CD4-positive, alpha-beta T cell treated with Interferon gamma for 1 hour (primary cell): ENCODE results near the gene PLCB4.

Experiments
- DNase-seq: peaks from one replicate; pipeline ENCODE4 v3.0.0-alpha.2; 2020

PLCB4 gene

DNA sequence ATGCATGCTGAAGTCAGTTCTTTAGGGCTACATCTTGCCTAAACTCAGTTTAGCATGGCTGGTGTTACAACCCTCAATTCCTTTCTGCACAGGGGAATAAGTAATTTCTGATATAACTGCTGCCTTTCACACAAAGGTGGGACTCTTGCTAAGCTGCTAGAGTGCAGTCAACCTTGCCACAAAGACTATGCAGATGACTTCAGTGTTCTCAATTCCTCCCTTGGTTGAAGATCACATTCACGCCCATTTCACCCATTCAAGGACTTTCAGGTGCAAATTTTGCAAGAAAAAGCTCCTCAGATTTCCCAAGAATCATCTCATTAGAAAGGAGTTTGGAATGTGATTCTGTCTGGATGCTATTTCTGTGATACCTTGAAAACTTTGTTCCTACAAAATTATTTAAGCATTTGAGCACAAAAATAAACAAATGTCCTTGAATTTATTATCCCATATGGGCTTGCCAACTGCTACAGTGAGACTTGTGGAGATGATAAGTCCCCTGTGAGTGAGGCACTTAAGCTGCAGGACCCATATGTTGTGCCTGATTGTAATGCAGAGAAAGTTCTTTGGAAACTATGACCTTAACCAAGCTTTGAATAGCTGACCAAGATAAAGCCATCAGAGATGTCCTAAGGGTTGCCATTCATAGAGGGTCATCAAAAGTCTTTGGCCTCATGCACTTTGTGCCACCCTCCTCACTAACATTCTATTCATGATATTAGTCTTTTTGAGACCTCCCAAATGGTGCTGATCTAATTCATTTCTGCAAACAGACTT is 111.8 kb downstream of the PLCB4 start:
- DNase-seq = no peak

DNA sequence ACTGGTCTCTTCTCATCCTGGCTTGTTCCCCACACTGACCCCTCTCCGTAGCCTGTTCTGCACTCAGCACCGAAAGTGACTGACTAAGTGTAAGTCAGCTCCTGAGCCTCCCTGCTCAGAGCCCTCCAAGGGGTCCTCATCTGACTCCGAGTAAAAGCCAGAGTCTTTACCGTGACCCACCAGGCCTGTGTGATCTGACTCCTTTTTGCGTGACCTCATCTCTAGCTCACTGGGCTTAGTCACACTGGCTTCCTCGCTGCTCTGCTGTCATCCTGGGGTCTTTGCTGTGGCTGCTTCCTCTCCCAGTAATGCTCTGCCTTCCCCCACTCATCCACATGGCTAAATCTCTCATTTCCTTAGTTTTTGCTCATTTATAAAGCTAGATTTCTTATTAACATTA is 116.6 kb downstream of the PLCB4 start:
- no peak for DNase-seq

DNA sequence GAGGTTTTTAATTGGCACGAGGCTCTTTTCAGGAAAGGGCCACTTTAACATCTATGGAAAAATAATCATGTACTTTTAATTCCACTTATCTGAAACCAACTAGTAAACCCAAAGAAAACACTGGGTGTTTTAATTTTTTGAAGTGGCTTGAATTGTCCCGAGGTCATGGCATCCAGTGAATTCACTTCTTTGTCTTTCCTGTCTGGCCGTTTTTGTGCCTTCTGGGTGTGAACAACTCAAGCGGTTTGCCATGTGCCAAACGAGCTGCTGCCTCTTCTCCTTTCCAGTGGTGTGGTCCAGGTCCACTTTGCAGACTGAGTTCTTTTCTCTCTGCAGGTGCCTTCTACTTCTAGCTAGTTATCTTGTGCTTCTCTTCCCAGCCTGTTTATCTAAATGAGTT is 117.5 kb downstream of the PLCB4 start:
- no peak for DNase-seq

DNA sequence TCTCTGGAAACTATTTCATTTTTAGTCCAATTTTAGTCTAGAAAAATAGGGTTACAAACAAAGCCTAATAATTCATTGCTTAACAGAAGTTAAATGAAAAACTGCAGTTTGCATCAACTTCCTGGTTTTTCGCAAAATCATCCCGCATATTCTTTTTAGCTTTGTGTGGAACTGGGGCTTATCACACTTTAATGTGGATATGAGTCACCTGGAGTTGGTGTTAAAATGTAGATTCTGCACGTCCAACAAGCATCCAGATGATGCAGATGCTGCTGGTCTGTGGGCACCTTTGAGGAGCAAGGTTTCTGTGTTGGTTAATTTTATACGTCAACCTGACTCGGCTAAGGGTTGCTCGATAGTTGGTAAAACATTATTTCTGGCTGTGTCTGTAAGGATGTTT is 126.1 kb downstream of the PLCB4 start:
- DNase-seq = no peak

DNA sequence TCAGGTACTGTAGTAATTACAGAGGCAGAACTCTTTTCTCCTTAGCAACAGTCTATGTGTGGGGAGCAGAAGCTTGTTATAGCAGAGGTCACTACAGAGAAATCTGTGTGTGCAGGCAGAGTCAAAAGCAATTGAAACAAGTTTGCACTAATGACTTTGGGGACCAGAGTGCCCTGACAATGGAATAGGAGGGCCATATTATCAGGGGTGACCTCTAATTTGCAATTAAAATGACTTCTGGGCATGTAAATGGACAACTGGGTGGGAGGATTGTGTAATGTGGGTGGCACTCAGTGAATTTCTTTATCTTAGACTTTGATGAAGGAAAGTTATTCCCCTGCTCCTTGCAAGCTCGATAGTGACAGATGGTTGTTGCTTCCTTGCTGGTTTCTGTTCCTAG is 127.2 kb downstream of the PLCB4 start:
- DNase-seq = no peak

DNA sequence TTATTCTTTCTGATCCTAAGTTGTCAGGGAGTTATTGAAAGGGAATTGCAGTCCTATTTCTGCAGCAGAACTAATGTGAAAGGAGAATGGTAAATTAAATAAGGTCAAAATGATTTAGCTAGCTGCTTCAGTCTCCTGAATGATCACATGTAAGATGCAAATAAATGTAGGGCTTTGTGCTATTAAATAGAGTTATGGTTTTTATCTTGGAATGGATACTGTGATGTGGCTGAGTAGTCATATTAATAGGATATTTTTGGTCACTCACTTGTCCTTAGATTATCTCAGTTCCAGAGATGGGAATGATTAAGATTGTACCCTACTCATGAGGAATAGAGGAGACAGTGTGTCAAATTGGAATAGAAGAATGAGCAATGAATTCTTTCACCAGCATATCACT is 129.6 kb downstream of the PLCB4 start:
- no peak for DNase-seq

DNA sequence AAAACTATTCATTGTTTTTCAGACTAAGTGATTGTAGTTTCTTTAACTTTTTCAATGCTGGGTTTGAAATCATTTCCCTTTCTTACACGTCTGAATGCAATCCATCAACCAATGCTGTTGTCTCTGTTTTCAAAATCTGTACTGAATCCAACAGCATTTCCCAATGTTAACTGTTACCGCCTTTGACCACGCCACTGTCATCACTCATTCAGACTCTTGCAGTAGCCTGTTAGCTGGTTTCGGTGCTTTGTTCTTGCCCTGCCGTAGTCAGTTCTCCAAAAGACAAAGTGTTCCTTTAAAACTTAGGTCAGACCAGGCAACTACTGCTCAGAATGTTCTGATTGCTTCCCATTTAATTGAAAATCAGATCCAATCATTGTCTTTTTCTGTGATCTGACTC is 131.3 kb downstream of the PLCB4 start:
- DNase-seq = no peak

DNA sequence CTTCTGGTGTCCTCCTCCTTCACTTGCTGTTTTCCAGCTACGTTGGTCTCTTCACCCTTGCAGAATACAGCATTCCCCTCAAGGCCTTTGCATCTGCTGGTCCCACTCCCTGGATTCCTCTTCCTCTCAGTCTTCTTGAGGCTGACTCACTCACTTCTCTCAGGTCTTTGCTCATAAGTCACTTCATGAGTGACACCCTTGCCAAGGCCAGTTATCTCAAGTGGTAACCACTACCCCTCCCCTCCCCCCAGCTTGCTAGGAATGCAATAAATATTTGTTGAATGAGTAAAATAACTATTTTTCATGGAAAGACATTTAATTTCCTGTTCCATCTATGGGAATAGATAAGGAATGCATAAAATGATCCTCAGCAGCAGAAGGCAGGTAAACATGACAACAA is 131.7 kb downstream of the PLCB4 start:
- DNase-seq = no peak

DNA sequence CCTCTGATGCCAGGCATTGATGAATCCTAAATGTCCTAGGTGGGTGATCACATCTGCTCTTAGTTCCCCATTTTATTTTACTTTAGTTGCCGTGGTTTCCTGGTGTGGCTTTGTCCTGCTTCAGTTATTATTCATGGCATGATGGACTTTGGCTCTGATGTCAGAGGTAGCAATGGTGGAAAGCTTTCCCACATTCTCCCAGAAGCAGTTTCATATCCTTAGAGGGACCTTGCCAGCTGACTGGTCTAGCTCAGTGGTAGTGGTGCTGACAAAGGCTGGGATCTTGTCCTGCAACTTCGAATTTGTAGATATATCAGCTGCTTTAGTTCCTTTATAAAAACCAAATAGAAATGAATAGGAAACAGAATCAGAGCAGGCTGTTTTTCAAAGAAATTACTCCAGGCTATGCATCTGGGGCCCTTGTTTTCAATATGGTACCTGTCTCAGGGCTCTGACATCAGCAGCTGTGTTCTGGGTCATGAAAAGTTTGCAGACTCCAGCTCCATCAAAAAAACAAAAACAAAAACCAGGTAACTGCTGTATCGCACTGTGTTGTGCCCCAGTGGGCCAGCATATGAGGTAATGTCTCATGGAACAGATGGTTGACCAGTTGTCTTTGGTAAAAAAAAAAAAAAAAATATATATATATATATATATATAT is 133.7 kb downstream of the PLCB4 start:
- no peak for DNase-seq

DNA sequence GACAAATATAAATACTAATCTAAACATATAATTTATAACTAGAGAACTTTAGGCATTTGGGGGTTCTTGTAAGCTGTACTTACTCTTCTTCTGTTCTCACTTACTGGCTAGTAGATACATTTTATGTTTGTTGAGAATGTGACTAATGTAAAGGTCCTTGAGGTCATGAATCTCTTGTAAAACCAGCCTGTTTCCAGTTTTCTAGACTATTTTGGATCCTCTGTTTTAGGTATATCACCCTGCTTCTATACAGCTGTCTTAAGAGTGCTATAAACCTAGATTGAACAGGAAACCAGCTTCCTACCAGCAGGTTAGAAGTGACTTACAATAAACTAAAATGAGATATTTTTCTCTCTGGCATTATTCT is 134.2 kb downstream of the PLCB4 start:
- DNase-seq = no peak

DNA sequence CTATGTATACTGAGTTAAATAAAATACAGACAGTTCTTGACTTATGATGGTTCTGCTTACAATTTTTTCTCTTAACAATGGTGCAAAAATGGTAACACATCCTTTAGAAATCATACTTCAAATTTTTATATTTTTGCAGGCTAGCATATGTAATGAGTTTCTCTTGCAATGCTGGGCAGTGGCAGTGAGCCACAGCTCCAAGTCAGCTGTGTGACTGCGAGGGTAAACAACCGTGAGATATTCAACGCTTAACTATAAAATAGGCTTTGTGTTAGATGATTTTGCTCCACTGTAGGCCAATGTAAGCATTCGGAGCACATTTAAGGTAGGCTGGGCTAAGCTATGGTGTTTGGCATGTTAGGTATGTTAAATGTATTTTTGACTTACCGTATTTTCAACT is 136.1 kb downstream of the PLCB4 start:
- no peak for DNase-seq

DNA sequence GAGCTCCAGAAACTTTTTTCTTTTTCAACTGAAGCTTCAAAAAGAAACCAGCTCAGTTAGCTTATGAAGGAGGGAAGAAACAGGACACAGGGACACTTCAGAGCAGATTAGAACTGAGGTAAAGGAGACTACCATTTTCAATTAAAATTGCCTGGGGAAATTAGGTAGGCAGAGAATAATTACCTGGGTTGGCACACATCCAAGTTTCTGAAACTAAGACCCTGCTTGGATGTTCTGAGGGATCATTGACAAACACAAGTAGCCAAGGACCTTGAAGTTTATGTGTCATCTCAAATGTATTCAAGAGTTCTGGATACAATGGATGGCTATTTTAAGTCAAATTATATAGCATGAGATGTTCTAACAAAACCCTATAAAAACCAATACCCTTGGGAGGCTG is 137.6 kb downstream of the PLCB4 start:
- DNase-seq = no peak

DNA sequence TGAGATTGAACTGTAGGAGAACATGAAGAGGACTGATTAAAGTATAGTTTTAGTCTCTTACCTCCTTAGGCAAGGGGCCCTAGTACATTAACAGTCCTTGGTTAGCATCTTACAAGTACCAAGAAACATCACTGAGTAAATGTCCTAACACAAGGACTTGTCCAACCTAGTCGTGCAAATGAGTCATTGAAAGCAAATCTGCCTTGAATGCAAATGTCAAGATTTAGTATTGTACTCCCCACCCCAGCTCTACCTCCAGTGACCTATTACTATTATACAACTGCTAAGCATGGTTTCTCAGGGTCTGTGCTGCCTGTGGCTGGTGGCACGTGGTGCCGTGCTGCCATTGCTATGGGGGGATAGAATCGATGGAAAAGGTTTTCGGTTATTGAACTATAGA is 138.4 kb downstream of the PLCB4 start:
- no peak for DNase-seq

DNA sequence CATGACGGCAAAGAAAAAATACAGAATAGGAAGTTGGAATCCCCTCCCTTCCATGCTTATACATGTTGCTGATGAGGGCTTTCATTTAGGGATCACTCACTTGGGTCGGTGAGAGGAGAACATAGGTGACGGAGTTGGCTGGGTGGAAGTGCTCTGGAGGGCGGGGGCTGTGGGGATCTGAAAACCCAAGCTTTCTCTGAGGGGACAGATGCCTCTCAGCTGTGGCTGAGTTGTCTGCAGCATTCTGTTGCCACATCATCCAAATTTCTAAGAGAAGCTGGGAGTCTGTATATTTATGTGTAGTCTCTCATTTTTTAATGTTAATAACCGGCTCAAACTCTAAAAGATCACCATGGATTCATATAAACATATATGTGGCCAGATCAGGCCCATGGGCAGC is 141.5 kb downstream of the PLCB4 start:
- DNase-seq = no peak

DNA sequence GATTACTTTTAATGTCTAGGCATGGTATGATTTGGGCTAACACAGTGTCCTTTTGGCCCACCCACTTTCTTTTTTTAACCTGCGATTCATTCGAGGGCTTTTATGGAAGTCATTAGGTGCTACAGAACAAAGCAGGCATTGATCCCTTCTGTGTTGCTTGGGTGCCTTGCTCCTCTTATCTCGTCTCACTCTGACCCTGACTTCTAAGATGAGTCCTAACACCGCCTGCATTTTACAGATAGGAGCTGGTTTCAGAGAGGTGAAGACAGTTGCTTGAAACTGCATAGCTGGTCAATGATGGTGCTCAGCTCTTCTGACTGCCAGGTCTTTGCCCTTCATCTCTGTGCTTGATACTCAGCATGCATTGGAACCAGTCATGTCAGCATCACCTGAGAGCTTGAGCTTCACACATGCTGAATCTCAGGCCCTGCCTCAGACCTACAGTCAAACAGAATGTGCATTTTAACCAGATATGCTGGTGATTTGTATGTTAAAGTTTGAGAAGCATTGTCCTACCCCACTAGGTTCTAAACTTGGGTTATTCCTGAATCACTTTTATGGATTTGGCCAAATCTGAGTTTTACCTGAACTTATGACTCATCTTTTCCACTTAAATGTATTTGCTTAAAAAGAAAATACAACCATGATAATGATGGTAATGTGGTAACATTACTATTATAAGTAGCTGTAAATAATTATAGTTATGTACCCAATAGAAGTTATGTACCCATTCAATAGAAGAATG is 142.3 kb downstream of the PLCB4 start:
- no peak for DNase-seq

DNA sequence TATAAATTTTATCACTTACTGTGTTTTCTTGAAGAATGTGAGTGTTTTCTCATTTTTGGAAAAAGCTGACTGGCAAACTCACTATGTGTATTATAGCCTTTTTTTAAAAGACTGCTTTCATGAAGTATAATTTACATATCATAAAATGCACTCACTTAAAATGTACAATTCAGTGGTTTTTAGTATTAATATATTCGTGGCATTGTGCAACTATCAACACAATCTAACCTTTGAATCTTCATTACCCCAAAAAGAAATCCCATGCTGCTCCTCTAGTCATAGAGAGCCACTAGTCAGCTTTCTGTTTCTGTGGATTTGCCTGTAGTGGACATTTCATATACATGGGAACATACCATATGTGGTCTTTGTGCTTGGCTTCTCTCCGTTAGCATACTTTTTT is 143.8 kb downstream of the PLCB4 start:
- DNase-seq = no peak

DNA sequence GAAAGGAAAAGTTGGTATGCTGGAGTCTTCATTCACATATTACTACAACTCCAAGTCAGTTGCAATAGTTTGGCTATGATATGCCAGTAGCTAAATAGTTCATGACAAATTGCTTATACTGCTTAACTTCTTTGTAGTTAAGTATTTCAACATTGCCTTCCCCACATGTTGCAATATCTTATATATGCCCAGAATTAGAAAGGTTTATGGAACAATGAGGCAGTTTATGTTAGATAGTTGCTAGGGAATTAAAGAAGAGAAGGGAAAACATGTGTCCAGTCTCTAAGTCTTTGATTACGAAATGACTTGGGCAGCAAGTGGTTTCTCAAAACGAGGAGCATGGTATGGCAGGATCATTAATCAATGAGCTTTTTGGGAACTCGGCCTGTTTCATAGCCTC is 145.8 kb downstream of the PLCB4 start:
- no peak for DNase-seq

DNA sequence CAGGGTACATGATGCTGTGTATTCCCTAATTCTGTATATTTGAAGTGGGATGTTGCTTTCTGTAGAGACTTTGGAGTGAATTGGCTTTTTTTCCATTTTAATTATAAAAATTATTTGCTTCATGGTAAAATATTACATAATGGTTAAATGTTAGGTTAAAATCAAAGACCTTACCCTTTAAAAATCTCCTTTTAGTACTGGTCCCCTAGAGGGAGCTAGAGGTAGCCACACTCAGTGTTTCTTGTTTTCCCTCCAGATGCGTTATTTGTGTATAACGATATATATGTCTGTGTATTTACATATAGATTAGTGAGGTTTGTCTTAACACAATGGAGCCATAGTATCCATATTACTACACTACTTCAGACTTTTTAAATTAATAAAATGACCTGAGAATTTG is 146.7 kb downstream of the PLCB4 start:
- DNase-seq = no peak

DNA sequence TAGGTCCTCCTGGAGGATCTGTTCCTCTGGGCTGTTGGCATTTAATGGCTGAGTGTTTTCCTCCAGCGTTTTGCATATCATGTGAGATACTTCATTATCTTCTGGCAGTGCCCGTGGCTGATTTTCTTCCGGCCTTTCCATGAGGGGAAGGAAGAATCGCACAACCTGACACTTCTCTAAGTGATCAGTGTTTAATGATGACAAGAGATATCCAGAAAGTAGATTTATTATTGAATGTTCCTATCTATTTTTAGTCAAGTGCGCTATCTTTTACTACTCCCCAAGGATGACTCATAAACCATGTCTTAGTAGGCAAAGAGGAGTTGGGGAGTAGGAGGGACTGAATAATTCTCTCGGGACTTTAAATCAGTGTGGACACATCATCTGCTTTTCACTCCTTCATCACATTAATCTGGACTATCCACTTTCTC is 149.7 kb downstream of the PLCB4 start:
- no peak for DNase-seq

DNA sequence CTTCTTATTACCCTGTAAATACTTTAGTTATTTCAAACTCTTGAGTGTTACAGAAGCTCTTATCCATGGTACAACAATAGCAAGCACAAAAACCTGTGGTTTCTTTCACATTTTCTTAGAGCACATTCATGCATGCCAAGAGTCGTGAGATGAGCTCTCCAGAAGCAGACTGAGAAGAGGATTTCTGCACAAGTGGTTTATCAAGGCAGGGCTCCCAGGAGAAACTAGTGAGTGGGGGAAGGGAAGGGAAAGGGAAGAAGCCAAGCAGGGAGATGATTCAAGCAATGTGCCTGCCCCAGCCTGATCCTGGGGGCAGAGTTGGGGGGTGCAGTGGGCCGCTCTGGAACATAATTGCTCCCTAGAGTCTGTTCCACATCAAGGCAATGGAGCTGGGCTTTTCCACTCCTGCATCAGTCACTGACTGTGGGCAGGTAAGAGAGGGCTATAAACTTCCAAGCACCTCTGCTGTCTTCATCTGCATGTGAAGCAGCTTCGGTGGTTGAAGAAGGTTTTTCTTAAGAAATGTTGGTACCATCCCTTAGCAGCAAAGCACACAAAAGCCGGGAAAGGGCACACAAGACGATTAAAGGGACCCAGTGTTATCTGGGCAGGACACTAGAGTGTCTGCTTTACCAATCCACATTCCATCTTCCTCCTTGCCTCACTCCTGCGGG is 152.1 kb downstream of the PLCB4 start:
- no peak for DNase-seq

DNA sequence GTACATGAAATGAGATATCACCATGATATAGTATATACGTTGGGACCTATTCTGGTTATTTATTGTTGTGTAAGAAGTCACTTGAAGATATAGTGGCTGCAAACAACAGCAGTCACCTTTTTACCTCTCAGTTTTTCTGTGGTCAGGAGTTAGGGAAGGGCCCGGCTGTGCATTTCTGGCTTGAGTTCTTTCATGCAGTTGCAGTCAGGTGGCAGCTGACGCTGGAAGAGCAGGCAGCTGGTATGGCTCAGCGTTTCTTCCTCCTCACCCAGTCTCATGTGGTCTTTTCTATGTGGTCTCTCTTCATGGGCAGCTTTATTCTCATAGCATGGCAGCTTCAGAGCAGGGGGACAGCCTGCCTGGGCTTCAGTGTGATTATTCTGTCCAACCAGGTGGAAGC is 154.4 kb downstream of the PLCB4 start:
- DNase-seq = no peak

DNA sequence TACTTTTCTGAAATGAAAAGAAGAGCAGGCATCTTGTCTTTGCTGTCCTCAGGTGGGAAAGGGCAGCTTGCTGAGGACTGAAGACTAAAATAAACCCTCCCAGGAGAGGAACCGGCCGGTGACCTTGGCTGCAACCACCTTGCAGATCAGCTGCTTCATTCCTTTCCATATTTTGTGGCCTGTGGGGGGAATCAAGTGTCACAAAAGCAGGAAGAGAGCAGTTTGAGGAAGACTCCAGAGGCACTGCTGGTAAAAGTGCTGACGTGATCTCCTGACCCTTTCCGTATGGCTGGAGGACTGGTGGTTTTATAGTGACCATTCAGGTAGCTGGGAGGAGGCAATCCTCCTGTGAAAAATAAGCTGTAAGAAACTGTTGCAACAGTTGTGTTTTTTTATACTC is 157.0 kb downstream of the PLCB4 start:
- no peak for DNase-seq

DNA sequence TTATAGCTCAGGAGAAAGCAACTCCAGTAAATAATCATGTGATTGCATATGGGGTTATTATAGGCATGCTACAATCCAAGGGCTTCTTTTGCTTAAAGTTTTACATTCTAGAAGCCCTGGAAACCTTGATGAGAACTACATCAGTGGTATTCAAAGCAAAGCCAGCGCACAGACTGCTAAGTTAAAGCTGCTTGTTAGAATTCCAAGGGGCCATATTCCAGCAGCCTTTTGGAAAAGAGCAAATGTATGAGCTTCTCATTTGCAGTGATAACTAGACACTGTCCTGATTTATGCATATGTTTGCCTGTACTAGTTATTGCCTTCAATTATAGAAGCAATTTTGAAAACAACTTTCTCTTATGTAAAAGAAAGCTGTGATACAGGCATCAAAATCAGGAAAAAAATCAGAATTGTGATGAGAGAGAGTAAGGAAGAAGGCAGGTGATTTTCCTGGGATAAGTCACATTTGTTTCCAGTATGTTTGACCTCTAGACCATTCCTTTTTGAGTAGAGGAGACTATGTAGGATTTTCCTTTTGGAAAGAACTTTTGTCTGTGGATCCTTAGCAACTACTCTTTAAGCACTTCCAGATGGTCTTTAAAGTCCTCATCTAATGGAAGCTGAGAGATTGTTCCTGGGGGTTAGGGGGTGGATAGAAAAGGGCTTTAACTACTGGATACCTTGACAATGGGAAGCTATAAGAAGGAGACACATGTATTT is 159.2 kb downstream of the PLCB4 start:
- DNase-seq = no peak
